ENCODE measurements around the gene KRT7.
A peak's percentile ranks its signal among the peaks of the same experiment; 100 is the strongest.

Gene KRT7

DNA sequence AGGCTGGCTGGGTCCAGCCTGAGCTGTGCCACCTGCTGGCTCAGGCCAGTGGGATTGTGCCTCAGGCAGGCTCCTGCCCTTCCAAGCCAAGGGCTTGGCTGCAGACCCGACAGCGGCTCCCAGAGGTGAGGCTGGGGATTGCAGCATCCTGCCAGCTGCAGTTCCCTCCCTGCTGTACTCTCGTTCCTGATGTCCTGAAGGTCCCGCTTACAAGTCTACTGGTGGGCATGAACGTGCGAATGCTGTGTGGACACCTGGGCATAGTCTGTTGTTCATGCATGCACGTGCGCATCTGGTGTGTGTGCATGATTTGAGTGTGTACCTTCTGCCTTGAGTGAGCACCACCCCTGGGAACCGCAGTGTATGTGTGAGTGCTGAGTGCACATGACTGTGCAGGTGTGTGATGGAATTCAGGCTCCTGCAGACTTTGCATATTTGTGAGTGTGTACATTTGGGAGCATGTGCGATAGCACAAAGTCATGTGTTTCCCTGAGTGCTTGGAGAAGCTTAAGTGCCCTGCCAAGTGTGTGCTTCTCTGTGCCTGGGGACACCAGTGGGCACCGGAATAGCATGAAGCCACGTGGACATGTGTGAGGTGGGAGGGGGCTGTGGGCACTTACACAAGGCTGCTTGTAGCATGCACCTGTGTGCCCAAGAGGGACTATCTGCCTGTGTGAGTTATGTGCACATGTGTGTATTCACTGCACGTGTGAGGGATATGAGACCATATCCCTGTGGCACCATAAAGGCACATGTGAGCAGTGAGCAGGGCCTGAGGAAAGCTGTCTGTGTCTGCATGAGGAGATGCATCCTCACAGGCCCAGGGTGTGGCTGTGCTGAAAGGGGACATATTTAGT, 19.3 kb upstream of the KRT7 start:
- no peak overlapping the region for H3K4me3 ChIP-seq (ENCODE audit: low read length)
- peak; percentile 78 for DNase-seq (ENCODE audit: low read depth)
- TF ChIP-seq, protein P1, sequence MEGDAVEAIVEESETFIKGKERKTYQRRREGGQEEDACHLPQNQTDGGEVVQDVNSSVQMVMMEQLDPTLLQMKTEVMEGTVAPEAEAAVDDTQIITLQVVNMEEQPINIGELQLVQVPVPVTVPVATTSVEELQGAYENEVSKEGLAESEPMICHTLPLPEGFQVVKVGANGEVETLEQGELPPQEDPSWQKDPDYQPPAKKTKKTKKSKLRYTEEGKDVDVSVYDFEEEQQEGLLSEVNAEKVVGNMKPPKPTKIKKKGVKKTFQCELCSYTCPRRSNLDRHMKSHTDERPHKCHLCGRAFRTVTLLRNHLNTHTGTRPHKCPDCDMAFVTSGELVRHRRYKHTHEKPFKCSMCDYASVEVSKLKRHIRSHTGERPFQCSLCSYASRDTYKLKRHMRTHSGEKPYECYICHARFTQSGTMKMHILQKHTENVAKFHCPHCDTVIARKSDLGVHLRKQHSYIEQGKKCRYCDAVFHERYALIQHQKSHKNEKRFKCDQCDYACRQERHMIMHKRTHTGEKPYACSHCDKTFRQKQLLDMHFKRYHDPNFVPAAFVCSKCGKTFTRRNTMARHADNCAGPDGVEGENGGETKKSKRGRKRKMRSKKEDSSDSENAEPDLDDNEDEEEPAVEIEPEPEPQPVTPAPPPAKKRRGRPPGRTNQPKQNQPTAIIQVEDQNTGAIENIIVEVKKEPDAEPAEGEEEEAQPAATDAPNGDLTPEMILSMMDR (IDR thresholded peaks at IDR 0.05; ENCODE audit: insufficient read depth, low read depth, low read length, missing control alignments) = peak; percentile 97

DNA sequence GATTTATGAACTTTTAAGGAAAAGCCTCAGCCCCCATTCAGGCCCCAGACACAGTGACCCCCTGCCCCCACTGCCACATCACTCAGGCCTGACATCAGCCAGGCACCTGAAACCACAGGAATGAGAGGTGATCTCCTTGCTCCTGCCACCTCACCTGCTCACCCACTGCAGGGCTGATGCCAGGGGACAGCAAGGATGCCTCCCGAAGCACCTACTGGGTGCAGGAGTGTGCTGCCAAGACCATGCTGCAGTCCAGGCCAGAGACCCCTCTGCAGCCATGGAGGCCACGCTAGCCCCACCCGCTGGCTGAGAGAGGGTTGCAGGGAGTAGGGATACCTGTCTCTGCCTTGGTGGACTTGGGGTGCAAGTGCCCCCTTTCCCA, 18.6 kb upstream of the KRT7 start:
- no peak overlapping the region for H3K4me3 ChIP-seq (ENCODE audit: low read length)
- DNase-seq (ENCODE audit: low read depth) = no peak
- TF ChIP-seq, protein P1 (IDR thresholded peaks at IDR 0.05; ENCODE audit: insufficient read depth, low read depth, low read length, missing control alignments) = no peak

DNA sequence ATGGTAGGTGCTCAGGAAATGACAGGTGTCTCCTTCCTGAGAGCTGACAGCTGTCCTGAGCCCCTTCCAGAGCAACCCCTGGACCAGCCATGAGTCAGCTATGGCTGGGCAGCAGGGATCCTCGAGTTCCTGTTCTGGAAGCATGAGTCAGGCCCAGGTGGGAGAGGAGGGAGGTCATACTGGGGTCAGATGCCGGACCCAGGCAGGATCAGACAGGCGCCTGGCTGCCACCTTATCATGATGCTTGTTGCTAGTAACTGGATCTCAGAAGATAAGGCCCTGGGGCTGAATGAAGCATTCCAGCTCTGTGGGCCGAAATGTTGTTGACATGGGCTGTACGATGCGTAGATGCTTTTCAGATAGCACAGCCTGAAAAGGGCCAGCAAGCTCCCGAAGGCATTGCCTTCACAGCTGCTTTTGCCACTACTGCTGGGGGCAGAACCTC, 17.4 kb upstream of the KRT7 start:
- DNase-seq (ENCODE audit: low read depth) = peak; percentile 92
- no peak overlapping the region for H3K4me3 ChIP-seq (ENCODE audit: low read length)
- TF ChIP-seq, protein P1 (IDR thresholded peaks at IDR 0.05; ENCODE audit: insufficient read depth, low read depth, low read length, missing control alignments) = no peak

DNA sequence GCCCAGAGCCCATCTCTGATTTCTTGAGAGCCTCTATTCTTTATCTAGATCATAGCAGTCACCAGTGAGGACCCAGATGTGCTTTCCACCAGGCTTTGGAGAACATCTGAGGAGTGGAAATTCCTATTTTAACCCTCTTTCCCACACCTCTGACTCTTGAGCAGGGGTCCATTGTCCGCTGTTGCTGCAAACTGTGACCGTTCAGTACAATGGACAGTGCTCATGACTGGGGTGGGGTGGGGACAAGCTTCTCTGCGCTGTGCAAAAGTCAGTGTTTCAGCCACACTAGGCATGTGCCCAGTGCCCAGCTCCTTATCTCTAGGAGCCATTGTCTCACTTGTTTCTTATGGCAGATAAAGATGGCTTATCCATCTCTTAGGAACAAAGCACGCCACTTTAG, 16.9 kb upstream of the KRT7 start:
- no peak overlapping the region for H3K4me3 ChIP-seq (ENCODE audit: low read length)
- TF ChIP-seq, protein P1 (IDR thresholded peaks at IDR 0.05; ENCODE audit: insufficient read depth, low read depth, low read length, missing control alignments) = no peak
- DNase-seq (ENCODE audit: low read depth) = no peak

DNA sequence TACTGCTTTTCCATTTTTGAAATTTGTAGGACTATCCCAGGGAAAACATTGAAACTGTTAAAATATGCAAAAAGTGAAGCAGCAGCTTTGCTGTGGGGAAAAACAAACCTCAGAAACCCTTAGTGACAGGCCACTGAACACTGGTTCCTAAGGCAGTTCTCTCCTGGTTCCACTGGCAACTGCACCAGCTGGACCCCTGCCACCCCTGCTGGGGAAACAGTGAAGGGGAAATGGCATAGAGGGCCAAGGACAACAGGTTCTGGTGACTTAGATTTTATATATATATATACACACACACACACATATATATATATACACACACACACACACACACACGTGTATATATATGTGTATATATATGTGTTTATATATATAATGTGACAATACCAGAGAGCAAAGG, 16.2 kb upstream of the KRT7 start:
- DNase-seq (ENCODE audit: low read depth) = no peak
- TF ChIP-seq, protein P1 (IDR thresholded peaks at IDR 0.05; ENCODE audit: insufficient read depth, low read depth, low read length, missing control alignments) = no peak
- H3K4me3 ChIP-seq (ENCODE audit: low read length) = no peak overlapping the region

DNA sequence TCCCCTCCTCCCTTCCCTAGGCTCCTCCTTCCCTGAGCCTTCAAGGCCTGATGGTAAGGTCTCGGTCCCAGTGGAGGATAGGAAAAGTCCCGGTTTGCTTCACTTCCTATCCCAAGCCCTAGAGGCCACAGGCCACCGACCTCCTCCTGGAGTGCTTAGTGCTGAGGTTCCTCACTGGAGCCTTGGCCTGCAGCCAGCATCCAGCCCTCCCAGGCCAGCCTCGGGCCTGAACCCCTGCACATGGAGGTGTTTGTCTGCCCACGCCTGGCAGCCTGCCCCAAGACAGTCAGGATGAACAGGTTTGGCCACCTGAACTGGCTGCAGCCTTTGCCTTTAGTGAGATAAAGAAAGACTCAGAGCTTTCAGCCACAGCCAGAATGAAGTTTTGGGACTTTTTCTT, 15.8 kb upstream of the KRT7 start:
- peak; percentile 93 for DNase-seq (ENCODE audit: low read depth)
- no peak overlapping the region for H3K4me3 ChIP-seq (ENCODE audit: low read length)
- TF ChIP-seq, protein P1 (IDR thresholded peaks at IDR 0.05; ENCODE audit: insufficient read depth, low read depth, low read length, missing control alignments) = no peak

DNA sequence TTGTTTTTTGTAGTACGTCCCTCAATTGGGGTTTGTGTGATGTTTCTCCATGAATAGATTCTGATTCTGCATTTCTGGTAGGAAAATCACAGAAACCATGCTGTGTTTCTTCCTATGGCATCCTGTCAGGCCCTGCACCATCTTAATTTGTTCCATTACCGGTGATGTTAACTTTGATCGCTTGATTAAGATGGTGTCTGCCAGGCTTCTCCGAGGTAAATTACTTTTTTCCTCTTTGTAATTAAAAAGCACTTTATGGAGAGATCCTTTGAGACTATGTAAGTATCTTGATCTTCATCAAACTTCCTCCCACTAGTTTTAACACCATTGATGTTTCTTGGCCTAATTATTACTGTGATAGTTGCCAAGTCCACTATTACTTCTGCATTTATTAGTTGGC, 15.0 kb upstream of the KRT7 start:
- TF ChIP-seq, protein P1 (IDR thresholded peaks at IDR 0.05; ENCODE audit: insufficient read depth, low read depth, low read length, missing control alignments) = no peak
- no peak for DNase-seq (ENCODE audit: low read depth)
- H3K4me3 ChIP-seq (ENCODE audit: low read length) = no peak overlapping the region
